Pancreas (tissue), 10 donors: ENCODE measurements around the gene ARHGAP8. TPM values are rescaled to one million over a fixed set of nuclear protein-coding genes. Genes with fewer than 3 reads are reported as not detected.

Source experiments
- ATAC-seq, 4 donors: fragments of 200-7000 bp; cut with Tn5 transposase; one replicate each; pipeline versions ENCODE4 v1.8.0 to v1.9.1; 2020; ENCODE audit warnings: mild to moderate bottlenecking in 4 of 4, moderate library complexity in 4 of 4
- DNase-seq, 6 donors: peaks; one replicate each; pipeline ENCODE4 v3.0.0-alpha.2; 2020
- FAIRE-seq: peaks from 2 replicates; lab custom pipeline; 2012; peaks lifted over from hg19 to GRCh38; lab: Jason Lieb, UNC
- H3K27ac ChIP-seq, 4 donors: fragments of 200-600 bp; sonication (generic); 1 replicate in 3 of 4; 2 replicates in 1 of 4; pipeline versions ENCODE4 v1.5.0 to v1.8.0; 2020
- H3K27me3 ChIP-seq, 4 donors: fragments of 200-600 bp; one replicate each; pipeline ENCODE4 v1.8.0; 2021
- H3K36me3 ChIP-seq, 3 donors: fragments of 200-600 bp; sonication (generic) in 1 of 3; one replicate each; pipeline versions ENCODE4 v1.5.0 to v1.8.0; 2020 to 2021
- H3K4me1 ChIP-seq, 3 donors: fragments of 200-600 bp; one replicate each; pipeline ENCODE4 v1.8.0; 2021
- H3K4me3 ChIP-seq, 4 donors: fragments of 200-600 bp; sonication (generic) in 2 of 4; one replicate each; pipeline versions ENCODE4 v1.5.0 to v1.8.0; 2020 to 2021
- H3K9me3 ChIP-seq, 4 donors: fragments of 200-600 bp; one replicate each; pipeline ENCODE4 v1.8.0; 2021
- CTCF ChIP-seq, 4 donors: fragments of 200-600 bp; sonication (generic) in 3 of 4; IDR thresholded peaks; one replicate each; pipeline versions ENCODE4 v1.5.0 to v1.8.0; 2021; ENCODE audit warnings: antibody characterized with exemption in 4 of 4
- WGBS, 2 donors: extraction: QIAGEN DNeasy Blood & Tissue Kit; methylation state at CpG; one replicate each; pipeline ENCODE4 v1.1.7; 2013; 5-methylcytosine and 5-hydroxymethylcytosine counted together
- intact Hi-C, 3 donors: fragments of 100-400 bp; cut with DNase I; formaldehyde crosslinking; loops; one replicate each; pipeline versions ENCODE4 v1.11.1 to v1.14.2; 2022
- polyA plus RNA-seq, 2 donors: library from polyadenylated mRNA; stranded (reverse); fragments of 200-250 nt; gene quantifications; one replicate each; pipeline ENCODE4 v1.2.3, GENCODE V29; 2013
- total RNA-seq, 6 donors: library from RNA; stranded (reverse); fragmentation: NEBNext Ultra II Directional in 4 of 6; extraction: Animal tissue kit (Norgen Biotek cat#: 25700) in 4 of 6; gene quantifications; one replicate each; pipeline versions ENCODE4 v1.2.1 to v1.2.4, GENCODE V29; 2021 to 2023
- donor health status: healthy with polysubstance abuse.
- donor health status: DM: no; HTN: no; CAD: no; lungs with moderate emphysema.
- donor health status: DM: no; HTN: no; CAD: no.
- donor health status: control.
- donor health status: control.
- donor health status: Bipolar disorder and iron deficiency.
- donor health status: DM: yes; HTN: yes; CAD: no.
- donor health status: DM: no; HTN: no; CAD: no.
- donor health status: DM: no; HTN: no; CAD: no.
- donor health status: DM: yes; HTN: yes; CAD: no.

ARHGAP8 gene
- total and polyA plus RNA-seq, 8 donors = 8.6 to 59.2 (median 15.1) TPM

GRCh38 chr22:44801476-44801875 lies 49.1 kb downstream of the ARHGAP8 start:
- Histone ChIP-seq H3K27ac (no peak overlapping the region), H3K9me3 (no peaks in the 10 kb centered on the region), H3K27me3 (no peaks in the 10 kb centered on the region), H3K36me3 (no peaks in the 10 kb centered on the region), H3K4me1 (no peaks in the 10 kb centered on the region), H3K4me3 (no peak overlapping the region)
- WGBS, 2 donors = 80 to 84% methylated on average over 11 of the region's 11 CpGs
- no peak for TF ChIP-seq CTCF (IDR thresholded peaks at IDR 0.05)
- no peak for FAIRE-seq
- no peak for DNase-seq
- intact Hi-C loops = no loop called here
- no peak for ATAC-seq

- 90 to 94% methylated on average over 14 of the region's 14 CpGs for WGBS, 2 donors
- no peak for FAIRE-seq
Observed at GRCh38 chr22:44802071-44802700, 49.8 kb downstream of the ARHGAP8 start.

DNA sequence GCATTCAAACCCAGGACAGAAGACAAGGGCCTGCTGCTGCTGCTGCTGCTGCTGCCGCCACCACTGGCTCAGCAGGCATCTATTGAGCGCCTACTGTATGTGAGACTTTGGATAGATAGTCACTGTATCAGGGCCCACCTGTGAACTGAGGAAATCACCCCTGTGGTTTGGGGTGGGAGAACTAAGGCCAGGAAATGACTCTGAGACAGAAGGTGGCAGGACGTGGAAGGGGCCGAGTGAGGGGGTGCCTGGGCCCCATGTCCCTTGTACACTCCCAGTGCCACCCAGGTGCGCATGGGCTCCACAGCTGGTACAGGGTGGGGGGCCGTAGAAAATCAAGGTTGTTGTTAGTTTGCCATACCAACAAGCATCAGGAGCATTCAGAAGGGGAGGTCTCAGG lies 50.6 kb downstream of the ARHGAP8 start:
- DNase-seq = no peak
- H3K27me3 ChIP-seq = no peaks in the 10 kb centered on the region
- H3K4me3 ChIP-seq = no peak overlapping the region
- no peak for TF ChIP-seq CTCF (IDR thresholded peaks at IDR 0.05)
- intact Hi-C loops = no loop called here
- no peak for FAIRE-seq
- ATAC-seq = no peak
- H3K4me1 ChIP-seq = no peaks in the 10 kb centered on the region
- no peak overlapping the region for H3K27ac ChIP-seq
- no peaks in the 10 kb centered on the region for H3K36me3 ChIP-seq
- H3K9me3 ChIP-seq = no peaks in the 10 kb centered on the region
- WGBS, 2 donors = 85 to 92% methylated on average over 6 of the region's 6 CpGs

More at GRCh38 chr22:44802071-44802700, 49.8 kb downstream of the ARHGAP8 start:
- DNase-seq (no peak), ATAC-seq (no peak)
- no peaks in the 10 kb centered on the region for H3K27me3 ChIP-seq
- H3K4me1 ChIP-seq = no peaks in the 10 kb centered on the region
- no peak for TF ChIP-seq CTCF (IDR thresholded peaks at IDR 0.05)
- H3K27ac ChIP-seq = no peak overlapping the region
- H3K4me3 ChIP-seq = no peak overlapping the region
- H3K9me3 ChIP-seq = no peaks in the 10 kb centered on the region
- intact Hi-C loops = no loop called here
- H3K36me3 ChIP-seq = no peaks in the 10 kb centered on the region

GRCh38 chr22:44804327-44804726 lies 52.0 kb downstream of the ARHGAP8 start:
- Histone ChIP-seq H3K9me3 (no peaks in the 10 kb centered on the region), H3K4me1 (no peaks in the 10 kb centered on the region), H3K27me3 (no peaks in the 10 kb centered on the region), H3K36me3 (no peaks in the 10 kb centered on the region), H3K27ac (no peak overlapping the region), H3K4me3 (no peak overlapping the region)
- WGBS, 2 donors = 83 to 95% methylated on average over 7 of the region's 7 CpGs
- intact Hi-C loops = no loop called here
- FAIRE-seq (no peak), ATAC-seq (no peak), DNase-seq (no peak)
- no peak for TF ChIP-seq CTCF (IDR thresholded peaks at IDR 0.05)

- ATAC-seq = no peak
- WGBS, 2 donors = 94 to 96% methylated on average over 9 of the region's 9 CpGs
- Histone ChIP-seq H3K27me3 (no peaks in the 10 kb centered on the region), H3K4me1 (no peaks in the 10 kb centered on the region), H3K9me3 (no peaks in the 10 kb centered on the region), H3K27ac (no peak overlapping the region), H3K4me3 (no peak overlapping the region), H3K36me3 (no peaks in the 10 kb centered on the region)
- no peak for FAIRE-seq
- DNase-seq = no peak
- intact Hi-C loops = no loop called here
- no peak for TF ChIP-seq CTCF (IDR thresholded peaks at IDR 0.05)
Observed at GRCh38 chr22:44805711-44806110, 53.3 kb downstream of the ARHGAP8 start.
